ENCODE data around the gene CRYL1. TPM values are rescaled to one million over a fixed set of nuclear protein-coding genes. Genes with fewer than 3 reads are reported as not detected.

The CRYL1 gene
- total RNA-seq, 1 donor, result 21.3 TPM

GRCh38 chr13:20430296-20430695 is 95.4 kb downstream of the CRYL1 start:
- H3K4me3 ChIP-seq (ENCODE audit: low read depth, low read length), result no peak overlapping the region
- DNase-seq (ENCODE audit: low read depth), result no peak
- TF ChIP-seq, protein P1, sequence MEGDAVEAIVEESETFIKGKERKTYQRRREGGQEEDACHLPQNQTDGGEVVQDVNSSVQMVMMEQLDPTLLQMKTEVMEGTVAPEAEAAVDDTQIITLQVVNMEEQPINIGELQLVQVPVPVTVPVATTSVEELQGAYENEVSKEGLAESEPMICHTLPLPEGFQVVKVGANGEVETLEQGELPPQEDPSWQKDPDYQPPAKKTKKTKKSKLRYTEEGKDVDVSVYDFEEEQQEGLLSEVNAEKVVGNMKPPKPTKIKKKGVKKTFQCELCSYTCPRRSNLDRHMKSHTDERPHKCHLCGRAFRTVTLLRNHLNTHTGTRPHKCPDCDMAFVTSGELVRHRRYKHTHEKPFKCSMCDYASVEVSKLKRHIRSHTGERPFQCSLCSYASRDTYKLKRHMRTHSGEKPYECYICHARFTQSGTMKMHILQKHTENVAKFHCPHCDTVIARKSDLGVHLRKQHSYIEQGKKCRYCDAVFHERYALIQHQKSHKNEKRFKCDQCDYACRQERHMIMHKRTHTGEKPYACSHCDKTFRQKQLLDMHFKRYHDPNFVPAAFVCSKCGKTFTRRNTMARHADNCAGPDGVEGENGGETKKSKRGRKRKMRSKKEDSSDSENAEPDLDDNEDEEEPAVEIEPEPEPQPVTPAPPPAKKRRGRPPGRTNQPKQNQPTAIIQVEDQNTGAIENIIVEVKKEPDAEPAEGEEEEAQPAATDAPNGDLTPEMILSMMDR (IDR thresholded peaks at IDR 0.05; ENCODE audit: insufficient read depth, low read length), result no peak

DNA sequence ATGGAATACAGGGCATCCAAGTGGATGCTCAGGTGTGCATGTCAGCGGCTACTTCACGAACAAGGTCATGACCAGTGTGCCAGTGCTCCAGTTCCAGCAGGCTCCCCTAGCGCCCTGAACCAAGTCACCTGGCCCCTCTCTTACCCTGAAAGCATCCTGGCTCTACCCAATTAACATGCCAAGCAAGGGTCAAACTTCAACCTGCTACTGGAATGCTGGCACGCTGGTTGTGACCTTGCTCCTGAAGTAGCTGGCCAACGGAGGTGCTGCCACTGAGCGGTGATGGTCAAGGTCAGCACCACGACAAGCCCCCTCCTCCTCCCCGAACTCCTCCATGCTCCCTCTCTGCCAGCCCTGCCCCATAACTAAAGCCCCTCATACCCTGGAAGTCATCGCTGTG is 96.0 kb downstream of the CRYL1 start:
- no peak for DNase-seq (ENCODE audit: low read depth)
- H3K4me3 ChIP-seq (ENCODE audit: low read depth, low read length), result no peak overlapping the region
- TF ChIP-seq, protein P1 (IDR thresholded peaks at IDR 0.05; ENCODE audit: insufficient read depth, low read length), result no peak

DNA sequence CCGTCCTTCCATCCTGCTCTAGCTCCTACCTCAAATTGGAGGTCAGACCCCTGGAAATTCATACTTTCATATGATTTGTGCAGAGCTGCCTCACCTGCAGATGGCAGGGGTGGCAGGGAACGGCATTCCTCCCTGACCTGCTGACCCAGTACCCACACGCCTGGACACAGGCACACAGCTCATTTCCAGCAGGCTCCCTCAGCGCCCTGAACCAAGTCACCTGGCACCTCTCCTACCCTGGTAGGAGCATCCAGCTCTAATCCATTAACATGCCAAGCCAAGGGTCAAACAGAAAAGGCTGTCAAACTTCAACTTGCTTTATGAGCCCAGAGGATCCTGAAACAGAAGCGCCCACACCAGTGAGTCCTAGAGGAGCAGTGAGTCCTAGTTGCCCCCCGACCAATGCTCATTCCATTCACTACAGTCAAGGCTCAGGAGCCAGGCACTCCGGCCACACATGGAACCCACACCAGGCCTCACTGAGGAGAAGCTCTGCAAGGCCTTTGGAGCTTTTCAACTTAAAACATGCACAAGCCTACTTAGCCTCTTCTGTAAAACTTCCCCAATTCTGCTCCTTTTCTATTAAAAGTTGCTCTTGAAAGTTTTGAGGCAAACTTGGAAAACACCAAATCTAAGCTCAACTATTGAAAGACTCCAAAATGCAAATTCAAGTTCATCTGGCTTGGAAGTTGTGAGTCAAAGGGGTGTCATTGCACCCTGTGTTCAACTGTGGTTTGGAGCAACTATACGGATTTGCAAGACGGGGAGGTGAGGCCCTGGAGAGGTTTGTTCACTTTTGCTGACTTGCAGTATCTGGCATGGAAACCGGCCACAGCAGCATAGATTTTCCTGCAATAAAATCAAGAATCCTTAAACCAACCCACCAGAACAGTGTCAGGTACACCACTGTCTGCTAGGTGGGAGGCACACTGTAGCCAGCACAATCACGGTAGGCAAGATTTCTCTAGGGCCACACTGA is 96.7 kb downstream of the CRYL1 start:
- no peak overlapping the region for H3K4me3 ChIP-seq (ENCODE audit: low read depth, low read length)
- peak; percentile 42 for DNase-seq (ENCODE audit: low read depth)
- TF ChIP-seq, protein P1 (IDR thresholded peaks at IDR 0.05; ENCODE audit: insufficient read depth, low read length), result no peak

- DNase-seq (ENCODE audit: low read depth), result peak; percentile 17
- TF ChIP-seq, protein P1 (IDR thresholded peaks at IDR 0.05; ENCODE audit: insufficient read depth, low read length), result no peak
- H3K4me3 ChIP-seq (ENCODE audit: low read depth, low read length), result no peak overlapping the region
Observed at GRCh38 chr13:20426766-20427448, 98.8 kb downstream of the CRYL1 start.

- no peak overlapping the region for H3K4me3 ChIP-seq (ENCODE audit: low read depth, low read length)
- TF ChIP-seq, protein P1 (IDR thresholded peaks at IDR 0.05; ENCODE audit: insufficient read depth, low read length), result no peak
- DNase-seq (ENCODE audit: low read depth), result no peak
Observed at GRCh38 chr13:20425819-20426219, 99.8 kb downstream of the CRYL1 start.

DNA sequence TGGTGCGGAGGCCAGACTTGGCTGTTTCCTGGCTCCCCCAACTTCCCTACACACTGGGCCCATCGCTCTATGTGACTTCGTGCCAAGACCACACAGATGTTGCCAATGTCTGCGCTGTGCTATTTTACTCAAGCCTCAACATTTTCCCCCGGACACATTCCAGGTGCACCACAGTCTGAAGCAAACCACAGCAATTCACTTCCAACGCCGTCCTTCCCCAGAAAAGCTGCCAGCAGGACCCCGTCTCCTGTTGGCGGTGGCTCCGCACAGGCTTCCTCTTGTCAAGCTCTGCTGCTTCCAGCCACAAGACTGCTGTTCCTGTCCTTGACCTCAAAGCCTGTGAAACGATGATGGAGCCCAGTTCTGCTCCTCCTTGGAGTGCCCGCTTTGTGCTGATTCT is 100.7 kb downstream of the CRYL1 start:
- TF ChIP-seq, protein P1 (IDR thresholded peaks at IDR 0.05; ENCODE audit: insufficient read depth, low read length), result no peak
- DNase-seq (ENCODE audit: low read depth), result peak; percentile 33
- H3K4me3 ChIP-seq (ENCODE audit: low read depth, low read length), result no peak overlapping the region

Measured in fibroblast of the aortic adventitia (primary cell).